GM10266 (cell line): Measurements from ENCODE around the gene C6orf141.

ENCODE experiments used
- DNase-seq: peaks from one replicate; pipeline ENCODE4 v3.0.0; 2012; ENCODE audit errors: extremely low spot score
- CTCF ChIP-seq: IDR thresholded peaks from 2 replicates; pipeline ENCODE4 v1.5.1; 2012; ENCODE audit warnings: mild to moderate bottlenecking, low read depth; ENCODE audit not compliant: control insufficient read depth, insufficient read depth; ENCODE audit errors: missing control alignments

C6orf141 gene

GRCh38 chr6:49549691-49550491, 577 bp upstream of the C6orf141 start:
- no peak for DNase-seq

GRCh38 chr6:49551078-49551865, 804 bp downstream of the C6orf141 start:
- no peak for TF ChIP-seq CTCF
- DNase-seq, result peak; percentile 12

More at GRCh38 chr6:49549691-49550491, 577 bp upstream of the C6orf141 start:
- no peak for TF ChIP-seq CTCF

GRCh38 chr6:49551866-49552129, 1.3 kb downstream of the C6orf141 start:
- no peak for TF ChIP-seq CTCF
- peak; percentile 58 for DNase-seq

- no peak for TF ChIP-seq CTCF
- no peak for DNase-seq
Measured at GRCh38 chr6:49552596-49552995, 2.1 kb downstream of the C6orf141 start.

GRCh38 chr6:49553384-49553783, 2.9 kb downstream of the C6orf141 start:
- no peak for TF ChIP-seq CTCF
- DNase-seq, result no peak

- TF ChIP-seq CTCF, result no peak
- DNase-seq, result no peak
Measured at GRCh38 chr6:49555951-49556350, 5.5 kb downstream of the C6orf141 start.

GRCh38 chr6:49556429-49556837, 6.0 kb downstream of the C6orf141 start:
- no peak for DNase-seq
- TF ChIP-seq CTCF, result no peak
